ENCODE measurements around the gene DXO.

GRCh38 chr6:31945154-31945506 is 26.8 kb downstream of the DXO start:
- no peak for TF ChIP-seq CTCF (IDR thresholded peaks at IDR 0.05)
- TF ChIP-seq EP300 (IDR thresholded peaks at IDR 0.05): no peak
- no peak for TF ChIP-seq POLR2A (IDR thresholded peaks at IDR 0.05)

Data from tibial nerve (tissue), 4 donors.